ENCODE results near the gene RXFP4.

DNA sequence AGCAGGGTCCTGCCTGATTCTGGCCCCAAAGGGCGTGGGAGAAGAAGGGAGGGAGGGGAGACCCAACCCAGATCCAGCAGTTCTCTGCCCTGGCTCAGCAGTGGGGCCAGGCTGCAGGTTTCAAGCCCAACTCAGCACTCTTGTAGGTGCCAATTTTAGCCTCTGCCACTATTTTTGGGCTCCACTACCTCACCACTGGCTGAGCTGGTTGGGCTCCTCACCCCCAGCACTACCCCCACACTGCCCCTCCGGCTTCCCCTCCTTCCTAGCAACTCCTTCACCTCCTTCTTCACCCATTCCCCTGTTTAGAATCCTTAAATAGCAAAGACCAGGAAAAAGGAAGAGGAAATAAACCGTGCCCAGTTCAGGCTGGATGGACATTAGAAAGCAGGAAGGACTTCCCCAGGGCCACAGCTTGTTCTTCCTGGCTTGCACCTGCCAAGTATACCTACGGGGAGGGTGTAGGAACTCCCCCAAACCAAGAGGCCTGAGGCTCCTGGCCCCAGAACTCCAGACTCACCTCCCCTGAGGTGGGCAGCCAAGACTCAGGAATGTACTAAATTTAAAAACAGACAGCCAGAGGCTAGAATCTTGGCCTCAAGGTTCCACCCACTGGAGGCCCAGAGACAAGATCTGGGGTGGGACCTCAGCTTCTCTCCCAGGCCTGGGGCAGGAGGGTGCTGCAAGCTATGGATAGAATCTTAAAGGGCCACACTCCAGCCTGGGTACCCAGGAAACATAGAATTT, 38.3 kb downstream of the RXFP4 start:
- TF ChIP-seq CTCF (IDR thresholded peaks at IDR 0.05) (no peak), POLR2A (IDR thresholded peaks at IDR 0.05) (peak in 1 of 2 donors; percentile 41)
